Stimulated activated CD8-positive, alpha-beta memory T cell treated with anti-CD3 and anti-CD28 coated beads, Interleukin-15, amount 100 ng/mL, for 48 hours (primary cell): Measurements from ENCODE around the gene CAMK2N2.
"Not testable (repeated sequence)": the region's sequence is repeated elsewhere in the genome, so short reads cannot be mapped to it uniquely, and the experiment has no call there.

Experiments used
- DNase-seq, 2 donors: peaks; one replicate each; pipeline ENCODE4 v3.0.0-alpha.2; 2020; ENCODE audit warnings: low read depth in 2 of 2

Gene CAMK2N2

GRCh38 chr3:184272269-184272668 is 10.9 kb upstream of the CAMK2N2 start:
- DNase-seq = no peak

GRCh38 chr3:184267249-184267648 is 5.9 kb upstream of the CAMK2N2 start:
- not testable (repeated sequence) for DNase-seq

GRCh38 chr3:184262764-184263179 is 1.4 kb upstream of the CAMK2N2 start:
- DNase-seq = no peak

- no peak for DNase-seq
Measured at GRCh38 chr3:184261854-184262763, 756 bp upstream of the CAMK2N2 start.

- no peak for DNase-seq
Measured at GRCh38 chr3:184260724-184261269, 556 bp downstream of the CAMK2N2 start.

GRCh38 chr3:184259878-184260723 is 1.3 kb downstream of the CAMK2N2 start:
- DNase-seq = no peak

GRCh38 chr3:184259396-184259877 is 1.9 kb downstream of the CAMK2N2 start:
- DNase-seq = no peak

GRCh38 chr3:184258926-184259325 is 2.4 kb downstream of the CAMK2N2 start:
- no peak for DNase-seq

GRCh38 chr3:184257083-184257915 is 4.1 kb downstream of the CAMK2N2 start:
- no peak for DNase-seq

- DNase-seq = no peak
Measured at GRCh38 chr3:184255291-184256039, 5.9 kb downstream of the CAMK2N2 start.

- peak; percentile 80 to 84 for DNase-seq
Measured at GRCh38 chr3:184250167-184250828, 11.1 kb downstream of the CAMK2N2 start.

GRCh38 chr3:184249412-184250166 is 11.8 kb downstream of the CAMK2N2 start, which contains the start of gene EEF1AKMT4:
Gene EEF1AKMT4 (plus strand): TSS chr3:184249672. CDS start chr3:184249695, 23 bp downstream.
- DNase-seq = peak; percentile 96 to 97

- DNase-seq = peak; percentile 76
Measured at GRCh38 chr3:184248454-184249411, 12.6 kb downstream of the CAMK2N2 start, which contains the start of gene ALG3. Gene ALG3 (minus strand): TSS chr3:184248962. CDS start chr3:184248940, 22 bp downstream.

GRCh38 chr3:184242297-184242685 is 19.1 kb downstream of the CAMK2N2 start:
- DNase-seq = no peak

- DNase-seq = no peak
Measured at GRCh38 chr3:184241447-184242296, 19.7 kb downstream of the CAMK2N2 start.

- no peak for DNase-seq
Measured at GRCh38 chr3:184241141-184241446, 20.3 kb downstream of the CAMK2N2 start.
